Left ventricle myocardium inferior (tissue), 1 donor: Measurements from ENCODE around the gene SOX6. TPM values are rescaled to one million over a fixed set of nuclear protein-coding genes. Genes with fewer than 3 reads are reported as not detected.

Experiments
- DNase-seq: peaks from one replicate; pipeline ENCODE4 v3.0.0-alpha.2; 2020
- H3K27ac ChIP-seq: fragments of 200-600 bp; replicated peaks from 2 replicates; pipeline ENCODE4 v1.8.0; 2021
- H3K27me3 ChIP-seq: fragments of 200-600 bp; 2 replicates; pipeline ENCODE4 v1.8.0; 2021; ENCODE audit warnings: low read depth
- H3K36me3 ChIP-seq: fragments of 200-600 bp; 2 replicates; pipeline ENCODE4 v1.8.0; 2021
- H3K4me1 ChIP-seq: fragments of 200-600 bp; 2 replicates; pipeline ENCODE4 v1.8.0; 2021
- H3K4me3 ChIP-seq: fragments of 200-600 bp; 2 replicates; pipeline ENCODE4 v1.8.0; 2021; ENCODE audit warnings: mild to moderate bottlenecking, moderate library complexity
- H3K9me3 ChIP-seq: fragments of 200-600 bp; replicated peaks from 2 replicates; pipeline ENCODE4 v1.8.0; 2021
- intact Hi-C: fragments of 100-400 bp; cut with micrococcal nuclease; formaldehyde crosslinking; loops from one replicate; pipeline ENCODE4 v1.11.0; 2022
- total RNA-seq: library from RNA; stranded (reverse); fragmentation: NEBNext Ultra II Directional; extraction: Animal tissue kit (Norgen Biotek cat#: 25700); gene quantifications from one replicate; pipeline ENCODE4 v1.2.1, GENCODE V29; 2021
- TF ChIP-seq, protein P1 (sequence below): fragments of 200-600 bp; IDR thresholded peaks from 2 replicates; pipeline ENCODE4 v1.8.0; 2021; ENCODE audit warnings: antibody characterized with exemption, mild to moderate bottlenecking, borderline replicate concordance
- donor health status: DM: no; HTN: yes; CAD: no; lungs with severe emphysema.

Gene SOX6
- total RNA-seq, 1 donor from 2014 or later, result 20.2 TPM

- TF ChIP-seq, protein P1, sequence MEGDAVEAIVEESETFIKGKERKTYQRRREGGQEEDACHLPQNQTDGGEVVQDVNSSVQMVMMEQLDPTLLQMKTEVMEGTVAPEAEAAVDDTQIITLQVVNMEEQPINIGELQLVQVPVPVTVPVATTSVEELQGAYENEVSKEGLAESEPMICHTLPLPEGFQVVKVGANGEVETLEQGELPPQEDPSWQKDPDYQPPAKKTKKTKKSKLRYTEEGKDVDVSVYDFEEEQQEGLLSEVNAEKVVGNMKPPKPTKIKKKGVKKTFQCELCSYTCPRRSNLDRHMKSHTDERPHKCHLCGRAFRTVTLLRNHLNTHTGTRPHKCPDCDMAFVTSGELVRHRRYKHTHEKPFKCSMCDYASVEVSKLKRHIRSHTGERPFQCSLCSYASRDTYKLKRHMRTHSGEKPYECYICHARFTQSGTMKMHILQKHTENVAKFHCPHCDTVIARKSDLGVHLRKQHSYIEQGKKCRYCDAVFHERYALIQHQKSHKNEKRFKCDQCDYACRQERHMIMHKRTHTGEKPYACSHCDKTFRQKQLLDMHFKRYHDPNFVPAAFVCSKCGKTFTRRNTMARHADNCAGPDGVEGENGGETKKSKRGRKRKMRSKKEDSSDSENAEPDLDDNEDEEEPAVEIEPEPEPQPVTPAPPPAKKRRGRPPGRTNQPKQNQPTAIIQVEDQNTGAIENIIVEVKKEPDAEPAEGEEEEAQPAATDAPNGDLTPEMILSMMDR, result no peak
- intact Hi-C loops, result no loop called here
Measured at GRCh38 chr11:16385099-16385498, 28.8 kb upstream of the SOX6 start.

GRCh38 chr11:16382638-16383380, 26.5 kb upstream of the SOX6 start:
- H3K36me3 ChIP-seq, result no peaks in the 10 kb centered on the region
- TF ChIP-seq, protein P1, result no peak
- no peaks in the 10 kb centered on the region for H3K27me3 ChIP-seq
- H3K9me3 ChIP-seq, result no peaks in the 10 kb centered on the region
- intact Hi-C loops, result no loop called here
- no peak overlapping the region for H3K4me3 ChIP-seq
- no peaks in the 10 kb centered on the region for H3K4me1 ChIP-seq
- H3K27ac ChIP-seq, result no peak overlapping the region
- no peak for DNase-seq

More at GRCh38 chr11:16385099-16385498, 28.8 kb upstream of the SOX6 start:
- Histone ChIP-seq H3K27me3 (no peaks in the 10 kb centered on the region), H3K4me3 (no peak overlapping the region), H3K27ac (no peak overlapping the region), H3K4me1 (no peaks in the 10 kb centered on the region), H3K36me3 (no peaks in the 10 kb centered on the region), H3K9me3 (no peaks in the 10 kb centered on the region)
- no peak for DNase-seq

DNA sequence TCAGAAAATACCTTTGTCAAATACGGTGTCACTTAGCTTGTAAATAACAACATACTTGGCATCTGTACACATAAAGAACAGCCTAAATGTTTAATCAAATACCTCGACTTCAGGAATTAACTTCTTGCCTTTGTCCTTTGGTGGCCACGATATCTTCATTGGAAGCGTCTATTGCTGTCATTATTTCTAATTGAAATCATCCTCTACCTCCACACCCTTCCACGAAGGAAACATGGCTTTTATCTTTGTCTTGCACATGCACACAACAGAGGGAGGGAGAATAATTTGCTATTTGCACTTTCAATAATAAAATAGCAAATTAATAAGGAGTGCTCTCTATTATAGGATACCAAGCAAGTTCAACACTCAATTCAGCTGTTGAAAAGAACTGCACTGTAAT, 25.8 kb upstream of the SOX6 start:
- no peaks in the 10 kb centered on the region for H3K27me3 ChIP-seq
- TF ChIP-seq, protein P1, result no peak
- no peaks in the 10 kb centered on the region for H3K4me1 ChIP-seq
- no peaks in the 10 kb centered on the region for H3K36me3 ChIP-seq
- no peak for DNase-seq
- H3K4me3 ChIP-seq, result no peak overlapping the region
- intact Hi-C loops, result no loop called here
- H3K9me3 ChIP-seq, result no peaks in the 10 kb centered on the region
- H3K27ac ChIP-seq, result no peak overlapping the region

GRCh38 chr11:16380941-16381568, 24.7 kb upstream of the SOX6 start:
- Histone ChIP-seq H3K27ac (no peak overlapping the region), H3K36me3 (no peaks in the 10 kb centered on the region), H3K9me3 (no peaks in the 10 kb centered on the region), H3K4me1 (no peaks in the 10 kb centered on the region), H3K4me3 (no peak overlapping the region), H3K27me3 (no peaks in the 10 kb centered on the region)
- TF ChIP-seq, protein P1, result no peak
- intact Hi-C loops, result no loop called here
- DNase-seq, result no peak

- Histone ChIP-seq H3K4me1 (peaks cover 3% of the 10 kb centered on the region), H3K27ac (no peak overlapping the region), H3K27me3 (no peaks in the 10 kb centered on the region), H3K36me3 (no peaks in the 10 kb centered on the region), H3K4me3 (no peak overlapping the region), H3K9me3 (peaks cover 4% of the 10 kb centered on the region)
- no peak for DNase-seq
- TF ChIP-seq, protein P1, result no peak
- intact Hi-C loops, result no loop called here
Measured at GRCh38 chr11:16378906-16379305, 22.6 kb upstream of the SOX6 start.
